Astrocyte (in vitro differentiated cells and primary cell): ENCODE measurements around the gene DPP4. TPM values are rescaled to one million over a fixed set of nuclear protein-coding genes. Genes with fewer than 3 reads are reported as not detected.

Experiments used
- DNase-seq: peaks from one replicate; pipeline ENCODE4 v3.0.0-alpha.2; 2010; ENCODE audit warnings: low read depth
- FAIRE-seq: peaks from 2 replicates; lab custom pipeline; 2011; peaks lifted over from hg19 to GRCh38; lab: Jason Lieb, UNC
- H2AFZ ChIP-seq: 2 replicates; pipeline ENCODE4 v1.6.0; 2012; ENCODE audit warnings: low read depth, low read length, inconsistent platforms
- H3K27ac ChIP-seq: 2 replicates; pipeline ENCODE4 v1.5.1; 2011; ENCODE audit warnings: low read depth, low read length, inconsistent platforms
- H3K27me3 ChIP-seq: 2 replicates; pipeline ENCODE4 v1.6.0; 2011; ENCODE audit warnings: low read length, inconsistent platforms; ENCODE audit not compliant: insufficient read depth
- H3K36me3 ChIP-seq: 2 replicates; pipeline ENCODE4 v1.5.1; 2011; ENCODE audit warnings: low read length, inconsistent platforms; ENCODE audit not compliant: insufficient read depth
- H3K4me1 ChIP-seq: 2 replicates; pipeline ENCODE4 v1.5.1; 2011; ENCODE audit warnings: low read length, inconsistent platforms; ENCODE audit not compliant: insufficient read depth
- H3K4me2 ChIP-seq: 2 replicates; pipeline ENCODE4 v1.6.0; 2012; ENCODE audit warnings: low read length, inconsistent platforms
- H3K4me3 ChIP-seq: 2 replicates; pipeline ENCODE4 v1.5.1; 2011; ENCODE audit warnings: low read depth, mild to moderate bottlenecking, low read length, inconsistent platforms; ENCODE audit not compliant: insufficient read depth
- H3K79me2 ChIP-seq: 2 replicates; pipeline ENCODE4 v1.6.0; 2012; ENCODE audit warnings: mild to moderate bottlenecking, low read length, inconsistent platforms; ENCODE audit not compliant: insufficient read depth
- H3K9ac ChIP-seq: 2 replicates; pipeline ENCODE4 v1.6.0; 2012; ENCODE audit warnings: mild to moderate bottlenecking, low read length, inconsistent platforms
- H3K9me3 ChIP-seq: 2 replicates; pipeline ENCODE4 v1.5.1; 2012; ENCODE audit warnings: low read depth, mild to moderate bottlenecking, low read length, inconsistent platforms; ENCODE audit not compliant: insufficient read depth
- H4K20me1 ChIP-seq: 2 replicates; pipeline ENCODE4 v1.6.0; 2012; ENCODE audit warnings: low read length, inconsistent platforms; ENCODE audit not compliant: insufficient read depth
- H3K27ac Mint-ChIP-seq: one replicate; pipeline ENCODE4 v1.8.0; 2021; ENCODE audit warnings: mild to moderate bottlenecking, mixed read lengths; ENCODE audit not compliant: unreplicated experiment
- H3K27me3 Mint-ChIP-seq: one replicate; pipeline ENCODE4 v1.8.0; 2021; ENCODE audit warnings: low read depth, mixed read lengths; ENCODE audit not compliant: unreplicated experiment
- H3K36me3 Mint-ChIP-seq: one replicate; pipeline ENCODE4 v1.8.0; 2021; ENCODE audit warnings: low read depth, mixed read lengths; ENCODE audit not compliant: unreplicated experiment
- H3K4me1 Mint-ChIP-seq: one replicate; pipeline ENCODE4 v1.8.0; 2021; ENCODE audit warnings: low read depth, mixed read lengths; ENCODE audit not compliant: unreplicated experiment
- H3K4me3 Mint-ChIP-seq: one replicate; pipeline ENCODE4 v1.8.0; 2021; ENCODE audit warnings: mild to moderate bottlenecking, moderate library complexity, mixed read lengths; ENCODE audit not compliant: unreplicated experiment
- H3K9me3 Mint-ChIP-seq: one replicate; pipeline ENCODE4 v1.8.0; 2021; ENCODE audit warnings: mild to moderate bottlenecking, mixed read lengths; ENCODE audit not compliant: unreplicated experiment
- CTCF ChIP-seq: IDR thresholded peaks from 2 replicates; pipeline ENCODE4 v1.5.1; 2011; ENCODE audit warnings: low read depth, mild to moderate bottlenecking, inconsistent platforms, low read length, moderate library complexity; ENCODE audit not compliant: insufficient read depth
- EZH2 ChIP-seq: IDR thresholded peaks from 2 replicates; pipeline ENCODE4 v1.6.1; 2012; ENCODE audit warnings: mild to moderate bottlenecking, low read length, inconsistent platforms; ENCODE audit not compliant: insufficient read depth
- total RNA-seq: library from RNA; stranded (reverse); gene quantifications from 2 replicates; pipeline ENCODE4 v1.2.1, GENCODE V29; 2021

DPP4 gene
- total RNA-seq, 1 donor from 2014 or later = 5.3 TPM

- Mint-ChIP-seq H3K4me3 (no peak overlapping the region), H3K4me1 (peaks cover 22% of the 10 kb centered on the region), H3K27me3 (no peaks in the 10 kb centered on the region), H3K27ac (no peak overlapping the region), H3K9me3 (no peaks in the 10 kb centered on the region), H3K36me3 (no peaks in the 10 kb centered on the region)
- FAIRE-seq (no peak), DNase-seq (peak; percentile 21)
- no peak overlapping the region for H3K4me3 ChIP-seq
- H3K9ac ChIP-seq = no peak overlapping the region
- no peak overlapping the region for H3K27ac ChIP-seq
- H3K9me3 ChIP-seq = no peaks in the 10 kb centered on the region
- no peak overlapping the region for H2AFZ ChIP-seq
- H3K4me1 ChIP-seq = peaks cover 7% of the 10 kb centered on the region
- no peaks in the 10 kb centered on the region for H3K36me3 ChIP-seq
- no peaks in the 10 kb centered on the region for H3K79me2 ChIP-seq
- no peaks in the 10 kb centered on the region for H3K27me3 ChIP-seq
- TF ChIP-seq EZH2 (no peak), CTCF (no peak)
- H4K20me1 ChIP-seq = no peaks in the 10 kb centered on the region
- H3K4me2 ChIP-seq = no peak overlapping the region
These were observed 85.4 kb downstream of the DPP4 start for GRCh38 chr2:161988589-161988988.

DNA sequence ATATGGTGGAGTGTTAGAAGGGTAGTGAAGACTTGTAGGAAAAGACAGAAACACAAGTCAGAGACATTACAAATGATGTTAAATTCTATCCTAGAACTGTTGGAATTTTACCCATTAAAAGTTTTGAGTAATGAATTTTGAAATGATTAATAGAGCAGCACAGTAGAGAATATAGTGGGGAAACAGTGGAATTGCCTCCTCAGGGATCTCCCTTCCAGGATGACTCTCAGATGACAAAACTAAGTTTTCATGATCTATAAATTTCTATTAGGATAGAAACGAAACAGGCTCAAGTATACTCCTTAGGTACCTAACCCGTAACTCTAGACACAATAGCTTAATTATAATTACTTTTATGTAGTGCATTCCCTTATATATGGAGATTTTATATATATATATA, 86.7 kb downstream of the DPP4 start:
- Histone ChIP-seq H2AFZ (no peak overlapping the region), H3K4me1 (peaks cover 5% of the 10 kb centered on the region), H3K4me2 (no peak overlapping the region), H3K27ac (no peak overlapping the region), H3K4me3 (no peak overlapping the region), H3K9me3 (no peaks in the 10 kb centered on the region), H3K79me2 (no peaks in the 10 kb centered on the region), H3K9ac (no peak overlapping the region), H4K20me1 (no peaks in the 10 kb centered on the region), H3K27me3 (no peaks in the 10 kb centered on the region), H3K36me3 (no peaks in the 10 kb centered on the region)
- FAIRE-seq (no peak), DNase-seq (no peak)
- TF ChIP-seq EZH2 (no peak), CTCF (no peak)
- H3K36me3 Mint-ChIP-seq = no peaks in the 10 kb centered on the region
- H3K27ac Mint-ChIP-seq = no peak overlapping the region
- no peak overlapping the region for H3K4me3 Mint-ChIP-seq
- no peaks in the 10 kb centered on the region for H3K9me3 Mint-ChIP-seq
- peaks cover 17% of the 10 kb centered on the region for H3K4me1 Mint-ChIP-seq
- no peaks in the 10 kb centered on the region for H3K27me3 Mint-ChIP-seq

DNA sequence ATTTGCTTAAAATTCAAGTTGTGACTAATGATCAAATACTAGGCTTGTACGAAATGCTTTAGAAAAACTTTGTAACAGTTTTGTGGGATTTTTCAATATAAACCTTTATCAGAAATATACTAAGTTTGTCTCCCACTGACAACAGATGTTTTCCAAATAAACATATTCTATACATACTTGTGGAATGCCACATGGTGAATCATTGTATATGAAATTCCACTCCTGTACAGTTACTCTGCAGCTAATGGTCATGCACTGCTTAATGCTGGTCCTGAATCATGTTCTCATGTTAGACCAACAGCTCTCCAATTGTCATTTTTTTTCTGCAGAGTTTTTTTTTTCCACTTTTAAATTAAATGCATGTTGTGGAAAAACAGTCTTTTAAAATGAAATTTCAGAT, 90.1 kb downstream of the DPP4 start:
- TF ChIP-seq EZH2 (no peak), CTCF (no peak)
- H3K4me3 Mint-ChIP-seq = no peak overlapping the region
- no peaks in the 10 kb centered on the region for H3K36me3 Mint-ChIP-seq
- H4K20me1 ChIP-seq = no peaks in the 10 kb centered on the region
- H3K9me3 ChIP-seq = no peaks in the 10 kb centered on the region
- H3K27me3 Mint-ChIP-seq = no peaks in the 10 kb centered on the region
- peak; percentile 14 for DNase-seq
- no peak overlapping the region for H3K27ac Mint-ChIP-seq
- no peak for FAIRE-seq
- no peaks in the 10 kb centered on the region for H3K27me3 ChIP-seq
- H2AFZ ChIP-seq = no peak overlapping the region
- H3K4me1 ChIP-seq = no peaks in the 10 kb centered on the region
- no peaks in the 10 kb centered on the region for H3K79me2 ChIP-seq
- H3K4me1 Mint-ChIP-seq = peaks cover 10% of the 10 kb centered on the region
- no peak overlapping the region for H3K4me3 ChIP-seq
- no peak overlapping the region for H3K9ac ChIP-seq
- no peaks in the 10 kb centered on the region for H3K9me3 Mint-ChIP-seq
- no peaks in the 10 kb centered on the region for H3K36me3 ChIP-seq
- H3K27ac ChIP-seq = no peak overlapping the region
- H3K4me2 ChIP-seq = no peak overlapping the region
